8988T (cell line): ENCODE measurements around the gene RALGPS1.

ENCODE experiments used
- DNase-seq: peaks from one replicate; pipeline ENCODE4 v3.0.0; 2011

The RALGPS1 gene

GRCh38 chr9:126906091-126906490 lies 8.5 kb upstream of the RALGPS1 start:
- DNase-seq: no peak

DNA sequence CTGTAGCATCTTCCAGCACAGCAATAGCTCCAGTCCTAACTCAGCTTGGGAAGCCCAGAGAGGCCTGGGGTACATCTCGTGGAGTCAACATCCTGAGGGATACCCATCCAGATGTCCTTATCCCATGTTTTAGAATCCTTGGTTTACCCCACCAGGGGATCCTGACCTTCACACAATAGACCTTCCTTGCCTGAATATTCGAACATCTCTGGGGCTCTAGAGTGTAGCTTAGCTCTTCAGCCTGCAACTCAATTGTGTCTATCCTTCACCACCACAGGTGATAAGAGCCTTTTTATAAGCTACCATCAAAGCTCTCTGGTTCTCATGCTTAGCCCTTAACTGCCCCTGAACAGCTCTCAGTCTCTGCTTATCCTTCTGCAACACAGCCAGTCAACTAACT lies 7.5 kb upstream of the RALGPS1 start:
- DNase-seq: no peak

- DNase-seq: no peak
Observed at GRCh38 chr9:126915281-126915816, 767 bp downstream of the RALGPS1 start.

- DNase-seq: no peak
Observed at GRCh38 chr9:126915846-126916543, 1.4 kb downstream of the RALGPS1 start.

DNA sequence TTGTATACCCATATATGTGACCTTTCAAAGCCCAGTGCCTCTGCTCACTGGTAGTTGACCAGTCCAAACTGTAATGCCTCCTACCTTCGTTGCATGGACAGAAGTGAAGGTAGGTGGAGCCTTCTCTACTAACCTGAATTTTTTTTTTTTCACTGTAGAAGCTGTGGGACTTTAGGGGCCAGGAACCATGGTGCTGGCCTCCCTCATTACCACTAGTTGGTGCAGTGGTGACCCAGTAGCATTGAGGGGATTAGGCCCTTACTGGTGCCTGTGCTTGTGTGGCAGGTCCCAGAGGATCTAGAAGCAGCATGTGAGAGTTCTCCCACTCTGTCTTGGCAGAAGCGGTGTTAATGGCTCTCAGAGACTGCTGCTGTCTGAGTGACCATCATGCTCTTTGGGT lies 2.3 kb downstream of the RALGPS1 start:
- DNase-seq: peak; percentile 44

DNA sequence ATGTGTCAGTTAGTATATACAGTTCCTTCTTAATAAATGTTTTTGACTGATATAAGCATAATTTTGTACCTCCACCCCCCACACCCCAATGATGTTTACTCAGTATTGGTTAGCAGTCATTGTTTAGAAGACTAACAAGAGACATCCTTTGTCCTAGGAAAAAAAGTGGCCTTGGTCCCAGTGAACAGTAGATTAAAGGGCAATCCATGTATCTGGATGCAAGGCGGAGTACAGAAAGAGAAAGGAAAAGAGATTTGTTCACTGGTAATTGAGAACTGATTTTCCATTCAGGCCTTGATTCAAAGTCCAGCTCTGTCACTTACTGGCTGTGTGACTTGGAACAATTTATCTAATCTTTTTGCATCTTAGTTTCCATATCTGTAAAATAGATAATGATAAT lies 4.6 kb downstream of the RALGPS1 start:
- no peak for DNase-seq

DNA sequence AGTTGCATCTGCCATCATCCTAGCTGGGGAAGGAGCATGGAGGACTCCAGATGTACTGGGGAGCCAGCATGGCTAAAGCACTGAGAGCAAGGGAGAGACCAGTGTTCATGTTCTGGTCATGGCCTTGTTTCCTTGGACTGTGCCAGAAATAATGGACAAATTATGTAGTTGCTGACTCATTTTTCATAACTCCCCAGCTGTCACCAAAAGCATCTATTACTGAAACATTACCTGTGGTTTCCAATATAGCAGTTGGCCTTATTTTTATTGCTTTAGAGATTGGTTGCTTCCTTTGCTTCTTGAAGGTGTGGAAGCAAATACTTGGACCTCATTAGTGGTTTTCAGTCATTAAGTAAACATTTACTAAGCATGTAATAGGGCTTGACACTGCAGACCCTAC lies 11.3 kb downstream of the RALGPS1 start:
- DNase-seq: no peak

- DNase-seq: no peak
Observed at GRCh38 chr9:126926364-126926763, 11.8 kb downstream of the RALGPS1 start.

DNA sequence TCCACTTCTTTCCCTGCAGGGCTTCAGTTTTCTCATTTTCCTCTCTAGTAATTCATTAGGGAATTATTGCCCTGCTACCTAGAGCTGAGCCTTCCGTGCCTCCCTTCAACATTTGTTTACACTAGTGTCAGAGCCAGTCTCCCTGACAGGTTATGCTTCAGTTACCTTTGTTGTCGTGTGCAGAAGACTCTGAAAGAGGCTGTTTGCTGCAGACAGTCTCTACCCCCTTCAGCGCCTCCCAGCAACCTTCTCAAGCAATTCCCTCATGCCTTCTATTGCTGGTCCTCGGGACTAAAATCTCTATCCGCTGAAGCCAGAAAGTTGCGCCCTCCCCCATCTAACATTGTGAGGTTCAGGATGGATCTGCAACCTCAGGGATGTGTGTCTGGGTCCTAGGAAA lies 12.8 kb downstream of the RALGPS1 start:
- no peak for DNase-seq

GRCh38 chr9:126932871-126933321 lies 18.3 kb downstream of the RALGPS1 start:
- no peak for DNase-seq

DNA sequence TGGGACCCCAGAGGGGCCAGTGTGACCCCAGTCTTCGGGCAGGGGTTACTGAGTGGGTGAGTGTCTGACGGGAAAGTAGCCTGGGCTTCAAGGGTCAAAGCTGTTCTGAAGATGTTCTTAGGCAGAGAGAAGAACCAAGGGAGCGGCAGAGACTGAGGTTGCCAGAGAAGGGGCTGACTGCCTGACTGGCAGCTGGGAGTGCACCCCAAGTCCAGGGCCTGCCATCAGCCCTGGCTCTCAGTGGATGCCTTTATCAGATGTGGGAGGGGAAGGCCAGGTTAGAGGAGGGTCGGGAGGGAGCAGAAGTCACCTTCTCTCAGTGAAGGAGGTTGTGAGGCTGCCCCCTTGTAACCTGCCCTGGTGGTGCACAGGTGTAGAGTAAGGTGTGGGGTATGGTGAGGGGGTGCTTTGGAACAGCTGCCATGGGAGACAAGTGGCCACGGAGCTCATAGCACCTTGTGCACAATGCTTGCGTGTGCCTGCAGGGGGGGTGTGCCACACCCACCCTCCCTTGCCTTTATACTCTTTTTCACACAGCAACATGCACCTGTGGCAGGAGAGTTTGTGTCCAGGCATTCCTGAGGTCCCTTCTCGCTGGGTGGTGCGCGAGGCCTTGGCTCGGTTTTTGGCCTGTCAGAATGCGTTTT lies 18.9 kb downstream of the RALGPS1 start:
- no peak for DNase-seq

DNA sequence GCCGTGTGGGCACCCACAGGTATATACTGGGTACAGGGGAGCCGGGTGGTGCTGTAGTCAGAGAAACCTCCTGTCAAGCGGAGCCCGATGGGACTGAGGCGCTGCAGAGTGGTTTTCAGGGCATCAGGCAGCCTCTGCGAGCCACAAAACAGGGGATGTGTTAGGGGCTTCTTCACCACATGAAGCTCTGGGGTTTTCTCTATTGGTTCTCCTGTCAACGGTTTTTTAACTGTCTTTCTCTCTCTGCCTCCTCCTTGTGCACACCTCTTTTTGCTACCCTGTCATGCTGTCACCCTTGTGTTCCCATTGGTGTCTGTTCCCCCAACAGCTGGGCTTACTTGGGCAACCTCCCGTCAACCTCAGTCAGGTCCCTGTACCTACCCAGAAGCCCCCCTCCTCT lies 19.9 kb downstream of the RALGPS1 start:
- no peak for DNase-seq

DNA sequence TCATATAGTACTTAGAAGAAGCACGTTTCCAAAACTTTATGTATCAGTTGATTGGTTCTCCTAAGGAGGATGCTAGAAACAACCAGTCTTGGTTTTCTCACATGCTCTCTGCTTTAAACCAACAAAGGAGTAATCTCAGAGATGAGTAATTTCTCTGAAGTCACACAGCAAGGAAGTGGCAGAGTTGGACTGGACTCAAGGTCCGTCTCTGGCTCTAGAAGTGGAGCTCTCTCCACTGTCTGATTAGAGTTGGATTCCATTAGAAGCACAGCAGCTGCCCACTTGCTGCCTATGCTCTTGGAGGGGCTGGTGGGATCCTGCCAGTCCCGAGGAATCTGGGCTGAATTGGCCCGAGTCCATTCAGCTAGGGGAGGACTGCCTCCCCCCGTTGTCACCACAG lies 21.0 kb downstream of the RALGPS1 start:
- no peak for DNase-seq

DNA sequence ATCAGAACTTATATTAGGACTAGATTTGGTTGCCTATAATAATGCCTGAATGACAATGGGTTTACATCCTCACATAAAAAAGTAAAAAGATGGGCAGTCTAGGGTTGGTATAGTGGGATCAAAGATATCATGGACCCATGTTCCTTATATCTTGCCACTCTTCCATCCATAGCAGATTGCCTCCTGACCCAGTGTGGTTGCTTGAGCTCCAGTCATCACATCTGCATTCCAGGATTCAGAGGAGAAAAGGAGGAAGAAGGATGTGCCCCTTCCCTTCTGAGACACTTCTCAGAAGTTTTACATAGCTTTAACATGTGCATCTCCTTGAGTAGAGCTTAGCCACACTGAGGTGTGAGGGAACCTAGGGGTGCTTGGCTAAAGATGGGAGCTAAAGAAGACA lies 22.9 kb downstream of the RALGPS1 start:
- no peak for DNase-seq

DNA sequence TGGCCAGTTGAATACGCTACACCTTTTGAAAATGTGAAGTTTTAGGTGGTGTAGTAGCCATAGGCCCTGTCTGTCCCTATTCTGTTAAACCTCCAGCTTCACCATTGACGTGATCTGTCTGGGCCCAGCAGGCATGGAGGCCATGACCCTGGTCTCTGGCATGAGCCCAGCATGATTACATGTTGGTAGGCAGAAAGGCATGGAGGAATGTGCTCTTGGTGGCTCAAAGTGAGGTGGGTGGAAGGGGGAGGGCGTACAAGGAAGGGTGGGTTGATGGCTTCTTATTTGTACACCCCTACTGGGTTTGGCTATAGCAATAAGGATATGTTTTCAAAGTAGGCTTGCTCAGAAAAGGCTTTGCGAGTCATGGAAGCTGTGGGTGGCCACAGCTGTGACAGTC lies 23.7 kb downstream of the RALGPS1 start:
- DNase-seq: no peak

DNA sequence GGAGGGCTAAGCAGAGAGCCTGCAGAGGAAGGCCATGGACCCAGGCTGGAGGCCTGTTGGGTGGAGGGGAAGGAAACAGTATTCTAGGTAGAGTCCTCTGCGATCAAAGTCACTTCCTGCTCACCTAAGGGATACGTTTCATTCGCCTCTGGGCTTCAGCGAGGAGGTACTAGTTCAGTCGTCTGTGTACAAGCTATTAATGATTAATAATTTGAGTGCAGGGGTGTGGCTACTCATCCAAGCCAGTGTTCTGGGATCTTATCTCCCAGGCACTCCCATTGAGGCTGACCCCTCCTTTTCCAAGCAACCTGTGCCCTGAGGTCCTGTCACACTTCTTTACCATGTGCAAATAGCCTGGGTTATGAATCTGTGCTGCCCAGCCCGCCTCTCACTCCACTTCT lies 25.2 kb downstream of the RALGPS1 start:
- DNase-seq: no peak

DNA sequence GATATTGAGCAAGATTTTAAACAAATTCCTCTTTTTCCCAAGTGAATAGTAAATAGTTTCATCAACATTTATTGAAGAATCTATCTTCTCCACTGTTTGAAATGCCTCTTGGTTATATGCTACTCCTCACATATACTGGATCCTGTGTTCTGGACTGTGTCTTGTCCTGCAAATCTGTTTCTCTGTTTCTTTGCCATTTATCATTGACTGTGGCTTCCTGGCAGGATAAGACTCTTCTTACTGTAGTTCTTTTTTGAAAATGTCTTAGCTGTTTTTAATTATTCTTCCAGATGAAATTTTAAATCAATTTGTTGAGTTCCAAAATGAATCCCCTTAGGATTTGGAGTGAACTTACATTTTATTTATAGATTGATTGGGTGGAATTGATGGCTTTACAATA lies 27.8 kb downstream of the RALGPS1 start:
- no peak for DNase-seq

DNA sequence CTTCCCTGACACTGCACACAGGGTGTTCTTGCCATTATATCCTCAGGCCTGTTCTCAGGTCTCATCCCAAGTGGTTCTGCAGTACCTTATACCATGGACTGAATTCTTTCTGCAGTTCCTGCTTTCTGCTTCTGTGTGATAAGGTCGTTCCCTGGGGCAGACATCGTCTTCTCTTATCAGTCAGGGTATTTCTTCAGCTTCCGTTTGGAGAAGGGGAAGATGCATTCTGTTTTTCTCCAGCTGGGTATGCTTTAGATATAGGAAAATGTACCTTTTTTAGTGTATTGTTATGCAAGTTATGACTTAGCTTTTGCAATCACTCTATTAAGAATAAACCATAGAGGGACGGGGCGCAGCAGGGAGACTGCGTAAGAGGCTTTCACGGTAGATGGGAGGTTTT lies 31.1 kb downstream of the RALGPS1 start:
- no peak for DNase-seq

GRCh38 chr9:126947529-126947928 lies 32.9 kb downstream of the RALGPS1 start:
- no peak for DNase-seq

DNA sequence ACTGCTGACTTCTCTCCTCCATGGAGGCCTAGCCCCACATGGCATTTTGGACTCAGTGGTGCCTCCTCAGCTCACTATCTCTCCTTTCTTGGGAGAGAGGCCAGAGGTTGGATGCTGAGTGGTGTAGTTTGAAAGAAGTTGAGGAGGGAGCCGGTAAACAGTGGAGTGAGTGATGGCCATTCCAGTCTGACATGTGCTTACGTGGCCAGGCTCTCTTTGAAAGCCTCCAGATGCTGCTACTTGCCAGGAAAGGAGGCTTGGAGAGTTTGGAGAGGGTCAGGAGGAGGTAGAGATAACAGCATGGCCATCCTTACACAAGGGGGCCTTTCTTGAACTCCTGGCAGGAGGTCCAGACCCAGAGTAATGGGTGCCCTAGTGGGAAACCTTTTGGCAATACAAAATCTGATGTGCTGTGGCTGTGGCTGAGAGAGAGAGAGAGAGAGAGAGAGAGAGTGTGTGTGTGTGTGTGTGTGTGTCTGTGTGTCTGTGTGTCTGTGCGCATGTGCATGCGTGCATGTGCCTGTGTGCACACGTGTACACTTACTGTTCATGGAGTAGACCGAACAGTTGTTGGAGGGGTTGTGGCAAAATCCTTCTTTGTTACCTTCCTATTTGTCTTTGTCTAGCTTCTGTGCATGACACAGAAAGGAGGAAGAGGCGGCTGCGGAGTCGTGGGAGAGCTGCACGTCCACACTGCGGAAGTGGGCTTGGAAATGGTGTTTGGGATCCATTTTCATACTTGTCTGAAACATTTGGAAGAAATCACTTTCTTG lies 37.8 kb downstream of the RALGPS1 start:
- DNase-seq: no peak

DNA sequence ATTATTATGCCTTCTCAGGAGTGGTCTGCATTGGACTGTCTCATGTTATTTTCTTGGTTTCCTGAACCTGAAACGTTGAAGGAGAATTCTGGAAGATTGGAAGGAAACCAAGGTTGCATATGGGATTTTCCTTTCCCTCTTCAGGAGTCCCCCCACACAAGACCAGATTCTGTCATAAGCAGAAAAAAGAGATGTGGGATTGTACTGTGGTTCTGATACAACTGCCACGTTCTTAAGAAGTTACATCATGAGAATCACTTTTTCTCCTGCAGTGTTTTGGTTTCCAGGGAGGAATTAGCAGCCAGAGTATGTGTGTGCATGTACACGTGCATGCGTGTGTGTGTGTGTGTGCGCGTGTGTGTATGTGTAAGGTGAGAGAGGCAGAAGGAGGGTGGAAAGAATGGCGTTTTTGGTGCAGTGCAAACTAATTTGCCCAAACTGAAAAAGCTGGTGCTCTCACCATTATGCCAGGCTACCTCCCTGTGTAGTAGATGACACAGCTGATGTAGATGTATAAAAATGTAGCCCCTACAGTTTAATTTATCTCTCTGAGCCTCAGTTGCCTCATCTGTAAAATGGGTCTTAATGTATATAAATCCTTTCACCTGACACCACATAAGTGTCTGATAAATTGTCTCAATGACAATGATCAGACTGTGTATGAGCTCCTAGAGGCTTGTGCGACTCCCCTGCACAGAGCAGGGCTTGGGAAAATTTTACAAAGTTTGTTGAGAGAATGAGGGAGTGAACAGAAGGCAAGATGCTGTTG lies 38.6 kb downstream of the RALGPS1 start:
- no peak for DNase-seq

- DNase-seq: no peak
Observed at GRCh38 chr9:126955811-126956210, 41.2 kb downstream of the RALGPS1 start.
